ENCODE results near the gene ADCY10. TPM values are rescaled to one million over a fixed set of nuclear protein-coding genes. Genes with fewer than 3 reads are reported as not detected.
A peak's percentile ranks its signal among the peaks of the same experiment; 100 is the strongest.
"Not testable (repeated sequence)": the region's sequence is repeated elsewhere in the genome, so short reads cannot be mapped to it uniquely, and the experiment has no call there.

The ADCY10 gene
- total and polyA plus RNA-seq, 3 experiments from 2014 or later, result 0.09 TPM; not detected in 2

GRCh38 chr1:167863921-167864279, 50.0 kb downstream of the ADCY10 start:
- H3K27ac ChIP-seq (ENCODE audit: low read depth, low read length), result peak overlapping the region; percentile 54
- Mint-ChIP-seq H3K27me3 (no peaks in the 10 kb centered on the region), H3K9me3 (no peaks in the 10 kb centered on the region), H3K36me3 (no peaks in the 10 kb centered on the region), H3K4me3 (no peak overlapping the region), H3K4me1 (no peaks in the 10 kb centered on the region), H3K27ac (no peak overlapping the region)
- no peaks in the 10 kb centered on the region for H3K27me3 ChIP-seq (ENCODE audit: insufficient read depth, low read length, poor library complexity, severe bottlenecking)
- H3K4me3 ChIP-seq (ENCODE audit: low read length), result no peak overlapping the region
- POLR2A ChIA-PET, result no interaction called here
- no peak for DNase-seq
- CTCF ChIA-PET, result no interaction called here
- H3K4me1 ChIP-seq (ENCODE audit: insufficient read depth, low read length), result no peaks in the 10 kb centered on the region
- no peaks in the 10 kb centered on the region for H3K9me3 ChIP-seq (ENCODE audit: low read length)
- no peaks in the 10 kb centered on the region for H3K36me3 ChIP-seq (ENCODE audit: insufficient read depth, low read length)

GRCh38 chr1:167863191-167863920, 50.6 kb downstream of the ADCY10 start:
- H3K4me3 ChIP-seq (ENCODE audit: low read length); H3K27ac Mint-ChIP-seq; H3K36me3 Mint-ChIP-seq; H3K4me1 Mint-ChIP-seq; CTCF ChIA-PET; H3K27me3 Mint-ChIP-seq; H3K27me3 ChIP-seq (ENCODE audit: insufficient read depth, low read length, poor library complexity, severe bottlenecking); H3K4me3 Mint-ChIP-seq; H3K36me3 ChIP-seq (ENCODE audit: insufficient read depth, low read length); H3K9me3 ChIP-seq (ENCODE audit: low read length); POLR2A ChIA-PET; H3K4me1 ChIP-seq (ENCODE audit: insufficient read depth, low read length); H3K9me3 Mint-ChIP-seq; DNase-seq: not testable (repeated sequence)
- H3K27ac ChIP-seq (ENCODE audit: low read depth, low read length), result peak overlapping the region; percentile 54

GRCh38 chr1:167862432-167863076, 51.4 kb downstream of the ADCY10 start:
- POLR2A ChIA-PET, result no interaction called here
- Mint-ChIP-seq H3K36me3 (no peaks in the 10 kb centered on the region), H3K4me3 (no peak overlapping the region), H3K27ac (no peak overlapping the region), H3K9me3 (no peaks in the 10 kb centered on the region), H3K4me1 (no peaks in the 10 kb centered on the region), H3K27me3 (no peaks in the 10 kb centered on the region)
- Histone ChIP-seq H3K27ac (ENCODE audit: low read depth, low read length) (peak overlapping the region; percentile 4), H3K4me1 (ENCODE audit: insufficient read depth, low read length) (no peaks in the 10 kb centered on the region), H3K27me3 (ENCODE audit: insufficient read depth, low read length, poor library complexity, severe bottlenecking) (no peaks in the 10 kb centered on the region), H3K9me3 (ENCODE audit: low read length) (no peaks in the 10 kb centered on the region), H3K36me3 (ENCODE audit: insufficient read depth, low read length) (no peaks in the 10 kb centered on the region), H3K4me3 (ENCODE audit: low read length) (no peak overlapping the region)
- no peak for DNase-seq
- CTCF ChIA-PET, result no interaction called here

GRCh38 chr1:167861664-167862381, 52.1 kb downstream of the ADCY10 start:
- H3K36me3 Mint-ChIP-seq, result no peaks in the 10 kb centered on the region
- Histone ChIP-seq H3K27me3 (ENCODE audit: insufficient read depth, low read length, poor library complexity, severe bottlenecking) (no peaks in the 10 kb centered on the region), H3K4me3 (ENCODE audit: low read length) (no peak overlapping the region), H3K9me3 (ENCODE audit: low read length) (no peaks in the 10 kb centered on the region), H3K4me1 (ENCODE audit: insufficient read depth, low read length) (no peaks in the 10 kb centered on the region), H3K27ac (ENCODE audit: low read depth, low read length) (no peak overlapping the region), H3K36me3 (ENCODE audit: insufficient read depth, low read length) (no peaks in the 10 kb centered on the region)
- DNase-seq, result no peak
- H3K4me1 Mint-ChIP-seq, result no peaks in the 10 kb centered on the region
- no peaks in the 10 kb centered on the region for H3K9me3 Mint-ChIP-seq
- ChIA-PET POLR2A (no interaction called here), CTCF (no interaction called here)
- no peak overlapping the region for H3K4me3 Mint-ChIP-seq
- no peaks in the 10 kb centered on the region for H3K27me3 Mint-ChIP-seq
- peak overlapping the region in 1 of 8 donors; percentile 43 for H3K27ac Mint-ChIP-seq

GRCh38 chr1:167860231-167860923, 53.6 kb downstream of the ADCY10 start:
- Histone ChIP-seq H3K4me3 (ENCODE audit: low read length) (no peak overlapping the region), H3K27me3 (ENCODE audit: insufficient read depth, low read length, poor library complexity, severe bottlenecking) (no peaks in the 10 kb centered on the region), H3K27ac (ENCODE audit: low read depth, low read length) (no peak overlapping the region), H3K36me3 (ENCODE audit: insufficient read depth, low read length) (no peaks in the 10 kb centered on the region), H3K4me1 (ENCODE audit: insufficient read depth, low read length) (no peaks in the 10 kb centered on the region), H3K9me3 (ENCODE audit: low read length) (no peaks in the 10 kb centered on the region)
- no peaks in the 10 kb centered on the region for H3K9me3 Mint-ChIP-seq
- ChIA-PET CTCF (interaction anchor here (0.8 kb wide), 1 partner anchor 10 kb away, joined by 3 read pairs; no protein-coding TSS in a partner anchor), POLR2A (interaction anchor here (0.5 kb wide), 1 partner anchor 33 kb away, joined by 4 read pairs; no protein-coding TSS in a partner anchor)
- no peaks in the 10 kb centered on the region for H3K4me1 Mint-ChIP-seq
- no peak overlapping the region for H3K4me3 Mint-ChIP-seq
- no peaks in the 10 kb centered on the region for H3K36me3 Mint-ChIP-seq
- H3K27me3 Mint-ChIP-seq, result no peaks in the 10 kb centered on the region
- no peak for DNase-seq
- no peak overlapping the region for H3K27ac Mint-ChIP-seq

- DNase-seq, result no peak
- Histone ChIP-seq H3K4me3 (ENCODE audit: low read length) (no peak overlapping the region), H3K9me3 (ENCODE audit: low read length) (no peaks in the 10 kb centered on the region), H3K27me3 (ENCODE audit: insufficient read depth, low read length, poor library complexity, severe bottlenecking) (no peaks in the 10 kb centered on the region), H3K36me3 (ENCODE audit: insufficient read depth, low read length) (no peaks in the 10 kb centered on the region), H3K27ac (ENCODE audit: low read depth, low read length) (no peak overlapping the region), H3K4me1 (ENCODE audit: insufficient read depth, low read length) (no peaks in the 10 kb centered on the region)
- Mint-ChIP-seq H3K4me3 (no peak overlapping the region), H3K27me3 (no peaks in the 10 kb centered on the region), H3K36me3 (peaks cover 0 to 1% (median 0%) of the 10 kb centered on the region in 3 donors), H3K9me3 (no peaks in the 10 kb centered on the region), H3K27ac (no peak overlapping the region), H3K4me1 (no peaks in the 10 kb centered on the region)
- POLR2A ChIA-PET, result no interaction called here
- CTCF ChIA-PET, result no interaction called here
Measured at GRCh38 chr1:167856711-167857418, 57.1 kb downstream of the ADCY10 start.

- H3K4me1 ChIP-seq (ENCODE audit: insufficient read depth, low read length), result no peaks in the 10 kb centered on the region
- no peak for DNase-seq
- H3K9me3 ChIP-seq (ENCODE audit: low read length), result no peaks in the 10 kb centered on the region
- CTCF ChIA-PET, result no interaction called here
- Mint-ChIP-seq H3K4me3 (no peak overlapping the region), H3K27ac (no peak overlapping the region), H3K9me3 (no peaks in the 10 kb centered on the region), H3K36me3 (peaks cover 0 to 1% (median 0%) of the 10 kb centered on the region in 3 donors), H3K4me1 (no peaks in the 10 kb centered on the region), H3K27me3 (peaks cover 1 to 6% of the 10 kb centered on the region in 2 donors)
- H3K27me3 ChIP-seq (ENCODE audit: insufficient read depth, low read length, poor library complexity, severe bottlenecking), result no peaks in the 10 kb centered on the region
- POLR2A ChIA-PET, result no interaction called here
- H3K4me3 ChIP-seq (ENCODE audit: low read length), result no peak overlapping the region
- H3K36me3 ChIP-seq (ENCODE audit: insufficient read depth, low read length), result no peaks in the 10 kb centered on the region
- no peak overlapping the region for H3K27ac ChIP-seq (ENCODE audit: low read depth, low read length)
Measured at GRCh38 chr1:167854184-167854583, 59.8 kb downstream of the ADCY10 start.
